ENCODE measurements around the gene SNTB2. TPM values are rescaled to one million over a fixed set of nuclear protein-coding genes. Genes with fewer than 3 reads are reported as not detected.

The SNTB2 gene
- total and polyA plus RNA-seq, 2 of the 13 experiments (the other 11 are each of a cell fraction or from before 2014, with no cell fraction given), result 11.5 to 19.2 TPM

GRCh38 chr16:69225121-69225520, 38.2 kb downstream of the SNTB2 start (continued):
- no peak for TF ChIP-seq NFIC (IDR thresholded peaks at IDR 0.05; ENCODE audit: low read length)
- TF ChIP-seq ZNF235 (CRISPR knock-in tag; IDR thresholded peaks at IDR 0.05; ENCODE audit: borderline replicate concordance), result no peak

DNA sequence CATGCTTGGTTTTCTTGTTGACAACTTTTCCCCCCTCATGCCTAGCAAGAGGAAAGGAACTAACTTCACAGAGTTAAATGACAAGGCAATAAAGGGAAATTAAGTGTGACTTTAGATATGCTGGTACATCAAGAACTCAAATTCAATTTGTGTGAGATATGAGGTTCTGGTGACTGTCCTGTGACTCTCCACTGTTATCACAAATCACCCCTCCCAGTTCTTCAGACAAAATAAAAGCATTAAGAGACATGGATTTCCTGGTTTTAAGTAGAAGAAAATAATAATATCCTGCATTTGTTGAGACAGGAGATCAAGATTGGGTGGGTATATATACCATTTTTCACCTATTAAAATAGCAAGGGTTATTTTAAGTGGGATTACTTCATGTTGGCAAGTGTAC, 46.2 kb downstream of the SNTB2 start:
- FAIRE-seq, result no peak
- Histone ChIP-seq H4K20me1 (ENCODE audit: insufficient read depth, low read length) (no peaks in the 10 kb centered on the region), H3K9ac (ENCODE audit: insufficient read depth, low read depth, low read length) (no peak overlapping the region), H2AFZ (ENCODE audit: low read length) (no peak overlapping the region), H3K36me3 (replicated peaks in 1 of 2; ENCODE audit: control insufficient read depth in 1 of 2, insufficient read depth in 2 of 2, low read length in 2 of 2) (peaks cover 0 to 1% of the 10 kb centered on the region in 2 experiments; a peak in 1 of 5 replicates), H3K79me2 (ENCODE audit: insufficient read depth, low read length) (peaks cover 4% of the 10 kb centered on the region), H3K4me1 (ENCODE audit: insufficient read depth, low read length) (no peaks in the 10 kb centered on the region), H3K4me2 (ENCODE audit: low read depth, low read length) (no peak overlapping the region), H3K27ac (ENCODE audit: extremely low read length, insufficient read depth, low read length) (no peak overlapping the region), H3K4me3 (replicated peaks in 1 of 3; ENCODE audit: insufficient read depth in 1 of 3, low read depth in 2 of 3, low read length in 3 of 3) (no peak overlapping the region), H3K27me3 (ENCODE audit: control insufficient read depth in 1 of 2, insufficient read depth in 2 of 2, low read length in 2 of 2) (no peaks in the 10 kb centered on the region), H3K9me3 (ENCODE audit: low read length) (no peaks in the 10 kb centered on the region)
- BruUV-seq (replicated peaks), result no TSS peak
- no peak for ATAC-seq
- intact Hi-C loops (cut with micrococcal nuclease; ENCODE audit: unreplicated experiment) (no loop called here), in situ Hi-C loops (cut with HindIII; ENCODE audit: extremely low pct_ligation_motif_present, low pct_unique_long_range_greater_than_20kb) (no loop called here)
- ChIA-PET POLR2A (no interaction called here), CTCF (ENCODE audit: low intra/inter-chr PET ratio, low total read pairs) (no interaction called here)
- DNase-seq (ENCODE audit: low spot score), result no peak
- TF ChIP-seq, protein P1, sequence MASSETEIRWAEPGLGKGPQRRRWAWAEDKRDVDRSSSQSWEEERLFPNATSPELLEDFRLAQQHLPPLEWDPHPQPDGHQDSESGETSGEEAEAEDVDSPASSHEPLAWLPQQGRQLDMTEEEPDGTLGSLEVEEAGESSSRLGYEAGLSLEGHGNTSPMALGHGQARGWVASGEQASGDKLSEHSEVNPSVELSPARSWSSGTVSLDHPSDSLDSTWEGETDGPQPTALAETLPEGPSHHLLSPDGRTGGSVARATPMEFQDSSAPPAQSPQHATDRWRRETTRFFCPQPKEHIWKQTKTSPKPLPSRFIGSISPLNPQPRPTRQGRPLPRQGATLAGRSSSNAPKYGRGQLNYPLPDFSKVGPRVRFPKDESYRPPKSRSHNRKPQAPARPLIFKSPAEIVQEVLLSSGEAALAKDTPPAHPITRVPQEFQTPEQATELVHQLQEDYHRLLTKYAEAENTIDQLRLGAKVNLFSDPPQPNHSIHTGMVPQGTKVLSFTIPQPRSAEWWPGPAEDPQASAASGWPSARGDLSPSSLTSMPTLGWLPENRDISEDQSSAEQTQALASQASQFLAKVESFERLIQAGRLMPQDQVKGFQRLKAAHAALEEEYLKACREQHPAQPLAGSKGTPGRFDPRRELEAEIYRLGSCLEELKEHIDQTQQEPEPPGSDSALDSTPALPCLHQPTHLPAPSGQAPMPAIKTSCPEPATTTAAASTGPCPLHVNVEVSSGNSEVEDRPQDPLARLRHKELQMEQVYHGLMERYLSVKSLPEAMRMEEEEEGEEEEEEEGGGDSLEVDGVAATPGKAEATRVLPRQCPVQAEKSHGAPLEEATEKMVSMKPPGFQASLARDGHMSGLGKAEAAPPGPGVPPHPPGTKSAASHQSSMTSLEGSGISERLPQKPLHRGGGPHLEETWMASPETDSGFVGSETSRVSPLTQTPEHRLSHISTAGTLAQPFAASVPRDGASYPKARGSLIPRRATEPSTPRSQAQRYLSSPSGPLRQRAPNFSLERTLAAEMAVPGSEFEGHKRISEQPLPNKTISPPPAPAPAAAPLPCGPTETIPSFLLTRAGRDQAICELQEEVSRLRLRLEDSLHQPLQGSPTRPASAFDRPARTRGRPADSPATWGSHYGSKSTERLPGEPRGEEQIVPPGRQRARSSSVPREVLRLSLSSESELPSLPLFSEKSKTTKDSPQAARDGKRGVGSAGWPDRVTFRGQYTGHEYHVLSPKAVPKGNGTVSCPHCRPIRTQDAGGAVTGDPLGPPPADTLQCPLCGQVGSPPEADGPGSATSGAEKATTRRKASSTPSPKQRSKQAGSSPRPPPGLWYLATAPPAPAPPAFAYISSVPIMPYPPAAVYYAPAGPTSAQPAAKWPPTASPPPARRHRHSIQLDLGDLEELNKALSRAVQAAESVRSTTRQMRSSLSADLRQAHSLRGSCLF (CRISPR knock-in tag; IDR thresholded peaks at IDR 0.05; ENCODE audit: borderline replicate concordance), result no peak
- TF ChIP-seq MAFK (conservative IDR thresholded peaks at IDR 0.05 in 1 of 2, IDR thresholded peaks at IDR 0.05 in 1 of 2; ENCODE audit: low read length in 2 of 2) (no peak), POLR2AphosphoS5 (IDR thresholded peaks at IDR 0.05; ENCODE audit: low read depth, low read length) (no peak), MTERF4 (CRISPR knock-in tag; IDR thresholded peaks at IDR 0.05) (no peak), AFF4 (CRISPR knock-in tag; IDR thresholded peaks at IDR 0.05) (no peak), PRDM15 (CRISPR knock-in tag; IDR thresholded peaks at IDR 0.05) (no peak), THAP11 (CRISPR knock-in tag; IDR thresholded peaks at IDR 0.05) (no peak)
